T-helper 2 cell treated with Interferon-gamma antibody and Interleukin-4, amounts not matched to agents 5 μg/mL and 100 μg/mL, for 36 hours (primary cell): ENCODE results near the gene ABHD17A.
A peak's percentile ranks its signal among the peaks of the same experiment; 100 is the strongest.
"Not testable (repeated sequence)": the region's sequence is repeated elsewhere in the genome, so short reads cannot be mapped to it uniquely, and the experiment has no call there.

Source experiments
- DNase-seq: peaks from one replicate; pipeline ENCODE4 v3.0.0; 2021; ENCODE audit warnings: low spot score
- H3K27ac Mint-ChIP-seq: one replicate; pipeline ENCODE4 v1.8.0; 2021; ENCODE audit warnings: mild to moderate bottlenecking, mixed read lengths
- H3K27me3 Mint-ChIP-seq: one replicate; pipeline ENCODE4 v1.8.0; 2021; ENCODE audit warnings: low read depth, mixed read lengths
- H3K36me3 Mint-ChIP-seq: one replicate; pipeline ENCODE4 v1.8.0; 2021; ENCODE audit warnings: low read depth, mixed read lengths
- H3K4me1 Mint-ChIP-seq: one replicate; pipeline ENCODE4 v1.8.0; 2021; ENCODE audit warnings: low read depth, mixed read lengths
- H3K4me3 Mint-ChIP-seq: one replicate; pipeline ENCODE4 v1.8.0; 2022; ENCODE audit warnings: mild to moderate bottlenecking, moderate library complexity, mixed read lengths
- H3K9me3 Mint-ChIP-seq: one replicate; pipeline ENCODE4 v1.8.0; 2021; ENCODE audit warnings: mixed read lengths

The ABHD17A gene

DNA sequence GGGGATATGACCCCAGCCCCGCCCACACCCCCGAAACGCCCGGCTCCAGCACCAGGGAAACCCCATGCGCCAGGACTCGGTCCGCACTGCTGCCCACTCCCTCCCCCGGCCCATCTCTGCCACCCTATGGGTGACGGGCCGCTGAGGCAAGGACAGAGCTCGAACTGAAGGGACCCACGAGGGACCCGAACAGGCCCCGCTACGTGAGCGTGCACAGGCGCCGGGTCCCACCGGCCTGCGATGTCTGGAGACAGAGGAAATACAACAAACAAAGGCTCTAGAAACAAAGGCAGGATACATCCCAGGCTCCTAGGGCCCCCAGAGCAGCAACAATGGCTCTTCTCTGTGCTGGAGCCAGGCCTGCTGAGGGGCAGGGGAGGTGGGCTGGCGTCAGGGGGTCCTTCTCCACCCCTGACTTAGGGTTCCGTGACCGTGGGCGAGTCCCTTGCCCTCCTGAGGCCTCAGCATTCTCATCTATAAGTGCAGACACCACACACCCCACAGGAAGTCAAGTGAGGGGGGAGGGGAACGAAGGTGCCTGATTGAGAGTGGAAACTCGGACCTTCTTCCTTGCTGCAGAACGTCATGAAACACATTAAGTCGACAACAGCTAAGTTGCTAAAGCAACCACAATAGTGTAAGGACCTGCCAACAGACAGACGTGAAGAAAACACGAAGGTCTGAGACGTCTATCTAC lies 3.1 kb downstream of the ABHD17A start:
- DNase-seq: peak; percentile 75
- H3K36me3 Mint-ChIP-seq: peaks cover 26% of the 10 kb centered on the region
- H3K4me3 Mint-ChIP-seq: peak overlapping the region; percentile 98
- no peaks in the 10 kb centered on the region for H3K27me3 Mint-ChIP-seq
- H3K4me1 Mint-ChIP-seq: peaks cover 26% of the 10 kb centered on the region
- peak overlapping the region; percentile 98 for H3K27ac Mint-ChIP-seq
- no peaks in the 10 kb centered on the region for H3K9me3 Mint-ChIP-seq

DNA sequence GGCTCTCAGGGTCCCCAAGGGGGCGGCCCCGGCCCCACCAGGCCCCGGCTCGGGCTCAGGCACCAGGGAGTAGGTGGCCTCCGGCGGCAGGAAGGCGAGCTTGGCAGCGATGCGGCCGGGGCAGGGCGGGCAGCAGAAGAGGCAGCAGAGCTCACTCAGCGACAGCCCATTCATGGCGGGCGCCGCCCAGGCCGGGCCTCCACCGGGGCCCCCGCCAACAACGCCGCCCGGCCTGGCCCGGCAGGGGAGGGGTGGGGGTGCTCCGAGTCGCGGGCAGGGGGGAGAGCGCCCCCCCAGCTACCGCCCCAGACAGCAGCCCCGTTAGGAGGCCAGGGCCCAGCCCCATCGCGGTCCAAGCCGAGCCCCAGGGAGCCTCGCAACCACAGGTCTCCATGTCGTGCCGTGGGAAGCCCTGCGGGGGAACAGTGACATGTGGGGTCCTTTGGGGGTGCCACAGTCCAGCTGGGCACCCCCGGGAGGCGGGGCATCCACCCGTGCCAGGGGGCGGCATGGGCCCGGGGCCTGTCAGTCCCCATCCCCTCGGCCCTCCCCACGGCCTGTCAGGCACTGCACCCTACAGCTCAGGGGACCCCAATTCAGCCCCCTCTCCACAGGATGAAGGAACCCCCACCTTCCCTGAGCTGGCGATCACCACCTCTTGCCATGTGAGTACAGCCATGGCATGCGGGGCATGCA lies 3.8 kb downstream of the ABHD17A start:
- Mint-ChIP-seq H3K36me3 (peaks cover 26% of the 10 kb centered on the region), H3K4me3 (peak overlapping the region; percentile 98), H3K27ac (peak overlapping the region; percentile 98), H3K4me1 (peaks cover 26% of the 10 kb centered on the region)
- not testable (repeated sequence) for H3K27me3 Mint-ChIP-seq, H3K9me3 Mint-ChIP-seq, DNase-seq

DNA sequence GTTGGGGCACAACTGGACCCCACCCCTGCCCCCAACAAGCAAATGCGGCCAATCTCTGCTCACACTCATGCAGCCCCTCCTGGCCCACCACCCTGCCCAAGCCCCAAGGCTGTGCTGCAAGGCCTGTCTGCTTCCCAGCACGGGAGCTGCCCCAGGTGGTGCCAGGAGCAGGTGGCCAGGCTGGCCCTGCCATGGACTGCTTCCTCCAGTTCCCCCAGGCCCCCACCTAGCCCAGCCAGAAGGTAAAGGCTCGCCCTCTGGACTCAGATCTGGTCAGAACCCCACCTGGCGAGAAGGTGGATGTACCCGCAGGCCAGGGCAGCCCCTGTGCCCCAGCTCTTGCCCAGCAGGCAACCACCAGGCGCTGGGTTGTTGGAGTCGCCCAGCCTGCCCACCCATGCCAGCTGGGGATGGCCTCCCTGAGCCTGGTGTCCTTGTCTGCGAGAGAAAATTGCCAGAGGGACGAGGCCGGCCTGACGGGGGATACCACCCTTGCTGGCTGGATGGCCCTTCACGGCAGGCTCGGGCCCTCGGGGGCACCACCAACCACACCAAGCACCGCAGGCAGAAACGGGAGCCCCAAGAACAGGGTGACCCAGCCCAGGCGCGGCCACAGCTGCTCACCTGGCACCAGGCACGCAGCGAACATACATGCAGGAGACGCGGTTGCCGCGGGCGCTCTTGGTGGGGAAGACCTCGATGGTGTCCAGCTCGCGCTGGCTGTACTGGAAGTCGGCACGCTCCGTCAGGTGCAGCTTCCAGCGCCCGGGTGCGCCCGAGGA lies 4.5 kb downstream of the ABHD17A start:
- H3K4me3 Mint-ChIP-seq: peak overlapping the region; percentile 51
- H3K36me3 Mint-ChIP-seq: peaks cover 26% of the 10 kb centered on the region
- no peak for DNase-seq
- peaks cover 26% of the 10 kb centered on the region for H3K4me1 Mint-ChIP-seq
- H3K27ac Mint-ChIP-seq: peak overlapping the region; percentile 31
- H3K9me3 Mint-ChIP-seq: no peaks in the 10 kb centered on the region
- H3K27me3 Mint-ChIP-seq: no peaks in the 10 kb centered on the region

DNA sequence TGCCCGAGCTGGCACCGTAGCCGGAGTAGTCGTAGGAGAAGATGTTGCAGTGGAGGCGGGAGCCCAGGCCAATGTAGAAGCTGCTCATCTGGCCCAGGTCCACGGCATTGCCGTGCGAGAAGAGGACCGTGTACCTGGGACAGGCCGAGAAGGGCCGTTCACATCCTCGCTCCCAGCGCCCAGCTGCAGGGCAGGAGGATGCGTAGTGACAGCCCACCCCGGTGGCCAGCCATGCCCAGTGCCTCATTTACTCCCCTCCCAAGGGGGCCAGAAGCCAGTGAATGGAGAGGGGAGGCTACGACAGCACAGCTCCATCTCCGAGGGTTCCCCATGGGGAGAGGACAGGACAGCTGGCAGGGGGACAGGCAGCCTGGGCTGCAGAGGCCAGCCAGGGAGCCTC lies 5.3 kb downstream of the ABHD17A start:
- not testable (repeated sequence) for DNase-seq, H3K27me3 Mint-ChIP-seq, H3K4me3 Mint-ChIP-seq, H3K27ac Mint-ChIP-seq, H3K9me3 Mint-ChIP-seq
- peaks cover 27% of the 10 kb centered on the region for H3K36me3 Mint-ChIP-seq
- peaks cover 27% of the 10 kb centered on the region for H3K4me1 Mint-ChIP-seq

DNA sequence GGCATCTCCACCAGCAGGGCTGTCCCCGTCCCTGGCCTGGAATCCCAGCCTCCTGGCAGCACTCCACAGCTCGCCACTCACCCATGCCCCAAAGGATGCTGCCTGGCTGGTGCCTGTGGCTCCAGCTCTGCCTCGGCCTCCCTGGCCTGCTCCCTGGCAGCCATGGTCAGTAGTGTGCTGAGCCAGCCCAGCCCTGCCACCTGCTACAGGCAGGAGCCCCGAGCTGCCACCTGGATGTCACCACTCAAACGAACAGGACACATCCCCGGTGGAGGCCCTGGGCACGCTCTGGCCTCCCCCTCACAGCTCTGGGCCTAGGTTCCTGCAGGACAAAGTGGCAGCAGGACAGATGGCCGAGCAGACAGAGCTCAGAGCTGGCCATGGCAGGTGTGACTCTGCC lies 6.7 kb downstream of the ABHD17A start:
- not testable (repeated sequence) for H3K27ac Mint-ChIP-seq, H3K27me3 Mint-ChIP-seq, DNase-seq, H3K4me3 Mint-ChIP-seq, H3K9me3 Mint-ChIP-seq
- Mint-ChIP-seq H3K36me3 (peaks cover 29% of the 10 kb centered on the region), H3K4me1 (peaks cover 29% of the 10 kb centered on the region)

DNA sequence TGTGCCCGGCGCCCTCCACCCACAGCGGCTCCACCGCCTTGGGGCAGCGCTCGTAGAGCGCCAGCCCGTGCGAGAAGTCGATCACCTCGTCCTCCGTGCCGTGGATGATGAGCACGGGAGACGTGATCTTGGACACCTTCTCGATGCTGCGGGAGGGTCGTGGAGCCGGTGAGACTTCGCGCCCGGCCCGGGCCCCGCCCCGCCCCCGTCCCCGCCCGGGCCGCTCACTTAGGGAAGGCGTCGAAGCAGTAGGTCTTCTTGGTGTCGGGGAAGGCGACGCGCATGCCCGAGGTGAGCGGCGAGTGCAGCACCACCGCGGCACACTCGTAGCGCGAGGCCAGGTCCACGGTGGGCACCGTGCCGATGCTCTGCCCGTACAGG lies 8.0 kb downstream of the ABHD17A start:
- not testable (repeated sequence) for DNase-seq, H3K9me3 Mint-ChIP-seq, H3K27me3 Mint-ChIP-seq, H3K4me3 Mint-ChIP-seq, H3K27ac Mint-ChIP-seq
- Mint-ChIP-seq H3K4me1 (peaks cover 16% of the 10 kb centered on the region), H3K36me3 (peaks cover 19% of the 10 kb centered on the region)

DNA sequence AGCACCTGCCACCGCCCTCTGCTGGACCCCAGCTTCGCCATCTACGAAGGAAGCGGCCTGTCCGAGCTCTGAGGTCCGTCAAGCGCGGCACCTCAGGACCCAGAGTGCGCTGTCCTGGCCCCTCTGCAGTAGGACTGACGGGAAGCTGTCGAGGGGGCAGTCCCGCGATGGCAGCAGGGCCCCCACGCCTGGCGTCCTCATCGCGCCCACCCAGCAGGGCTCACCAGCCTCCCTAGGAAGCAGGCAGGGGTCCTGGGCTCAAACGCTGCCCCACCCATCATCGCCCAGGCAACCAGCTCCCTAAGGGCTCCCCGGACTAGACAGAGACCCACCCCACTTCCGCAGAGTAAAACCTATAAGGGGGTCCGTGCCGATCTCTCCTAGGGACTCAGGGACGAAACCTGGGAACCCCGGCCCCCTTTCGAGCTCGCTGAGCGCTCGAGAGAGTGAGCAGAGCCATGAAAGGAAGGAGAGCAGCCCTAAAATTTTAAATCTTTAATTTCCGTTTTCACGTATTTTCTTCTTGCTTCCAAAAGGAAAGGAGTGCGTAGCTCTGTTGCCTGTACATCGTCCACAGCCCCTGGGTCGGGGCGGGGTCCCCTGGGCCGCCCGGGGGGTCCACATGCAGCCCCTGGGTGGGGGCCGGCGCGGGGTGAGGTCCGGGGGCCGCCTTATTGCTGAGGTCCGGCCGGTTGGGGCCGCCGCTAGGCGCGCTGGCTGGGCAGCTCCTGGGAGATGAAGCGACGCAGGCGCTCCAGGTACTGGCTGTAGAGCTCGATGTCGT lies 8.6 kb downstream of the ABHD17A start:
- Mint-ChIP-seq H3K4me1 (peaks cover 12% of the 10 kb centered on the region), H3K4me3 (peak overlapping the region; percentile 91), H3K27ac (peak overlapping the region; percentile 89), H3K36me3 (peaks cover 19% of the 10 kb centered on the region)
- DNase-seq, H3K27me3 Mint-ChIP-seq, H3K9me3 Mint-ChIP-seq: not testable (repeated sequence)

DNA sequence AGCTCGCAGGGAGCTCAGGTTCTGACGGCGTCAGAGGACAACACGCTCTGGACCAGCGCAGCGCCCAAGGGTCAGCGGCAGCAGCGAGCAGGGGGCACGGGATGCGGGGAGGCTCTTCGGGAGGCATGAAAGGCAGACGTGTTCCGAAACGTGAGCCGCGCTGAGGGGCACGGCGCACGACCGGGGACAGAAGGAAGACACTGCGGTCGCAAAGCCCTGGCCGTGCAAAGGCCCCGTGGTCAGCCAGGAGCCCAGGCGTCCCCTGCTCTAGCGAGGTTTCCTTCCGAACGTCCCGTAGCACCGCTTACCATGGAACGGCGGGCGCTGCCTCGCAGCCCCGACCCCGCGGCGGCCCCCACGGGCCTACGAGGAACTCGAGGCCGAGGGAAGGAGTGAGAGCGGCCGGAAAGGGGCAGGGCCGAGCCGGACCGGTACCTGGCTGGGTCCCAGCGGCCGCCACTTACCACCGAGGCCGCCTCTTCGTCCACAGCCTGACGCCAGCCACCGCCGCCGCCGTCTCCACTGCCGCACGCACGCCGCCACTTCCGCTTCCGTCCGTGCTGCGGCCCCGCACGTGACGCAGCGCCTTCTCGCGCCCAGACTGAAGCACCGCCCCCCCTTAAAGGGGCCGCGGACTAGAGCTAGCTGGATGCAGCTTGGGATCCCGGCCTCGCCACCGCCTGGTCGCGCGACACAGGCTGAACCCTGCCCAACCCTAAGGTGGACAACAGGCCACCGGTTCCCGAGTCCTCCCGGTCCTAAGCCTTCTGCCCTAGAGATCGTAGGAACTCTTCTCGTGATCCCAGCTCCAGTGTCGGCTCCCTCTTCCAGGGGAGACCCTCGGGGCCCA lies 9.4 kb downstream of the ABHD17A start:
- peak; percentile 92 for DNase-seq
- H3K4me3 Mint-ChIP-seq: peak overlapping the region; percentile 91
- H3K4me1 Mint-ChIP-seq: peaks cover 12% of the 10 kb centered on the region
- H3K27me3 Mint-ChIP-seq: no peaks in the 10 kb centered on the region
- peak overlapping the region; percentile 91 for H3K27ac Mint-ChIP-seq
- peaks cover 19% of the 10 kb centered on the region for H3K36me3 Mint-ChIP-seq
- no peaks in the 10 kb centered on the region for H3K9me3 Mint-ChIP-seq

DNA sequence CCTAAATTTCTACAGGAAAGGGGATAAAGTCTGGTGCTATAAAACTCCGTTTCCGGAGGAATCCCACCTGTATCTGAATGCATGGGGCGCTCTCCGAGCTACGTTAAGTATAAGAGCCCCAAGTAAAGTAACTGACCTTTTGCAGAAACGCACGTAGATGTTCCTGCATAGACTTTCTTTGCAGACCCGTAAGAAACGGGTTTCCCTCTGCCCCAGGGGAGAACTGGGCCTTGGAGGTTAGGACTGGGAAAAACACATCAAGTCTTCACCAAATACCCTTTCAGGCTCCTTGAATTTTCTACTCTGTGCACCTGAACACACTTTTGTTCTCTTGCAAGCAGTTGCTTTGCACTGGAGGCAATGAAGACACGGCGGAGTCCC lies 10.0 kb downstream of the ABHD17A start:
- peaks cover 12% of the 10 kb centered on the region for H3K4me1 Mint-ChIP-seq
- not testable (repeated sequence) for H3K27me3 Mint-ChIP-seq, DNase-seq, H3K9me3 Mint-ChIP-seq
- peak overlapping the region; percentile 91 for H3K4me3 Mint-ChIP-seq
- H3K36me3 Mint-ChIP-seq: peaks cover 18% of the 10 kb centered on the region
- peak overlapping the region; percentile 91 for H3K27ac Mint-ChIP-seq

DNA sequence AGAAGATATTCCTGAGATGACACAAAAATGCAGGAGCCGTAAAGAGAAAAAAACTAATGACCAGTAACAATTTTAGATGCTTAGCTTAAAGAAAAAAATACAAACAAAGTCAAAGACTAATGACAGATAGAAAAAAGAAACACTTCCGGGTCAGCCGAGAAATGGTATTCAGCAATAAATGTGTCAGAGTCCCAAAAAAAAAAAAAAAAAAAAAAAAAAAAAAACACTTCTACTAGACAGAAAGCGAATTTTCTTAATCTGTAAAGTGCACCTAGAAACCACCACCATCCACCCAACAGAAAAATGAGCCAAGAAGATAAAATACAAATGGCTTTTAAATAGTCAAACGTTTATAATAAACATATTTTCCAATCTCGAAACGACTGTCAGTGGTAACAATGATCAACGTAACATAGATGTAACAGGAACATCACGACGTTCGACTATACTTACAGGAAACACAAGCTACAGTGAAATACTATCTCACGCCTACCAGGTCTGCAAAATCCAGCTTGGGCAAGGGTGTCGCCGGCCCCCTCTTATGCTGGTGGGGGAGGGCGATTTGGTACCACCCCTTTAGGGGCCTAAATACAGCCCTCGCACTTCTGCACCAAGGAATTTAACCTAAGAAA lies 10.6 kb downstream of the ABHD17A start:
- peaks cover 19% of the 10 kb centered on the region for H3K36me3 Mint-ChIP-seq
- no peaks in the 10 kb centered on the region for H3K9me3 Mint-ChIP-seq
- peak overlapping the region; percentile 91 for H3K27ac Mint-ChIP-seq
- peak overlapping the region; percentile 91 for H3K4me3 Mint-ChIP-seq
- H3K27me3 Mint-ChIP-seq: no peaks in the 10 kb centered on the region
- peaks cover 12% of the 10 kb centered on the region for H3K4me1 Mint-ChIP-seq
- DNase-seq: no peak

DNA sequence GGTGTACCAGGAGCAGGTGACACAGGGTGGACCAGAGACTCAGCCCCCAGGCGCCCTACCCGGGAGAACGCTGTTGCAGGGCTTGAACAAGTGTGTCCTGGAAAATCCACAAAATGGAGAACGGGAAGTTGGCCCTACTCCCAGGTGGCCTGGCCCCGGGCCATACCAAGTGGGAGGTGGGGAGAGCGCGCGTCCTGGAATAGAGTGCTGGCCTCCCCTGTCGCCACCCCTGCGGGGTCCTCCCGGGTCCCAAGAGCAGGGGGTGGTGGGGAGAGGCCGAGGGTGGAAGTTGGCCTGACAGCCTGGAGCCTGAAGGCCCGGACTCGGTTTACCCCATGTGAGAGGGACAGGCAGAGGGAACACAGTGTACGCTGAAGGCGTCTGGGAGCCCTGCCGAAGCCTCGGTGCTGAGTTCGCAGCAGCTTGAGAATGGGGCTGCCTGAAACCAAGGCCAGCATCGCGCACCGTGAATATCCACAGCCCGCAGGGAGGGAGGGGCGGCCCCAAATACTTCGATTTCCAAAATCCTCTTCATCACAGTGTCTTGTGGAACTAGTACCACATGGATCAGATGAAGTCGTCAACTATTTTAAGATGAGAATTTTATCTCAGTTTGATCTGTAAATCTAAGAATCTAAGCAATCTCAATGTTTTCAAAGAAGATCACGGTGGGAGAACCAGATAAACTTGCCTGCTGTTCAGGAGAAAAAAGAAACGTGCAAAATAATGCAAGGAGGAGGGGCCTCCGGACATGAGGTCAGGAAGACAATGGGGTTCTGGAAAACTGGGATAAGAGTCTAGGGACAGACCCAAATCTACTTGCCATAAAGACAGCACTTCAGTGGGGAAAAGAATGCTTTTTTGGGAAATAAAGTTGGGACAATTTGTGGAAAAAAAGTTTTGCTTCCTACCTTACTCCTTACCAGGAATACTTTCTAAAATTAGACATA lies 11.5 kb downstream of the ABHD17A start:
- Mint-ChIP-seq H3K4me1 (peaks cover 16% of the 10 kb centered on the region), H3K36me3 (peaks cover 20% of the 10 kb centered on the region), H3K9me3 (no peaks in the 10 kb centered on the region), H3K4me3 (peak overlapping the region; percentile 91), H3K27ac (peak overlapping the region; percentile 91), H3K27me3 (no peaks in the 10 kb centered on the region)
- no peak for DNase-seq
